Right lobe of liver (tissue), 4 donors: ENCODE results near the gene LITAF.

Source experiments
- POLR2A ChIP-seq: fragments of 450-650 bp; IDR thresholded peaks from one replicate; pipeline ENCODE4 v1.6.1; 2017; ENCODE audit warnings: antibody characterized with exemption, mild to moderate bottlenecking
- TF ChIP-seq, protein P1 (sequence below), 4 donors: fragments of 200-600 bp in 3 of 4; fragments of 450-650 bp in 1 of 4; IDR thresholded peaks; one replicate each; pipeline versions ENCODE4 v1.5.1 to v1.8.0; 2016 to 2022; ENCODE audit warnings: antibody characterized with exemption in 4 of 4, mild to moderate bottlenecking in 2 of 4
- donor health status: DM: no; HTN: no; CAD: no.
- donor health status: DM: no; HTN: no; CAD: no.
- donor health status: DM: no; HTN: yes; CAD: no.

DNA sequence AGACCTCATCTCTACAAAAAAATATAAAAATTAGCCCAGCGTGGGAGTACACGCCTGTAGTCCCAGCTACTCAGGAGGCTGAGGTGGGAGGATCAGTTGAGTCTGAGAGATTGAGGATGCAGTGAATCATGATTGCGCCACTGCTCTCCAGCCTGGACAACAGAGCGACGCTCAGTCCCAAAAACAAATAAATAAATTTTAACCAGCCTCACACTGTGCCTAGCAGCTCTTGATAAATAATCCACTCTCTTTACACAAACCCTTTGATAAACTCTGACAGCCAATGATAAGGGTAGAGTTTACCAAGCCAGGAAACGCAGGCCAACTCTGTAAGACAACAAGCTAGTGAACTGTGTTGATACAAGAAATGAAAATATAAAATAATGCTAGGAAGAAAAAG lies 32.7 kb downstream of the LITAF start:
- TF ChIP-seq, protein P1, sequence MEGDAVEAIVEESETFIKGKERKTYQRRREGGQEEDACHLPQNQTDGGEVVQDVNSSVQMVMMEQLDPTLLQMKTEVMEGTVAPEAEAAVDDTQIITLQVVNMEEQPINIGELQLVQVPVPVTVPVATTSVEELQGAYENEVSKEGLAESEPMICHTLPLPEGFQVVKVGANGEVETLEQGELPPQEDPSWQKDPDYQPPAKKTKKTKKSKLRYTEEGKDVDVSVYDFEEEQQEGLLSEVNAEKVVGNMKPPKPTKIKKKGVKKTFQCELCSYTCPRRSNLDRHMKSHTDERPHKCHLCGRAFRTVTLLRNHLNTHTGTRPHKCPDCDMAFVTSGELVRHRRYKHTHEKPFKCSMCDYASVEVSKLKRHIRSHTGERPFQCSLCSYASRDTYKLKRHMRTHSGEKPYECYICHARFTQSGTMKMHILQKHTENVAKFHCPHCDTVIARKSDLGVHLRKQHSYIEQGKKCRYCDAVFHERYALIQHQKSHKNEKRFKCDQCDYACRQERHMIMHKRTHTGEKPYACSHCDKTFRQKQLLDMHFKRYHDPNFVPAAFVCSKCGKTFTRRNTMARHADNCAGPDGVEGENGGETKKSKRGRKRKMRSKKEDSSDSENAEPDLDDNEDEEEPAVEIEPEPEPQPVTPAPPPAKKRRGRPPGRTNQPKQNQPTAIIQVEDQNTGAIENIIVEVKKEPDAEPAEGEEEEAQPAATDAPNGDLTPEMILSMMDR (IDR thresholded peaks at IDR 0.05), result no peak
- no peak for TF ChIP-seq POLR2A
